HG03159 (cell line): ENCODE data around the gene B3GALT4.
"Not testable (repeated sequence)": the region's sequence is repeated elsewhere in the genome, so short reads cannot be mapped to it uniquely, and the experiment has no call there.

Experiments
- ATAC-seq: cut with Tn5 transposase; IDR thresholded peaks from one replicate; pipeline ENCODE4 v1.9.1; 2021; ENCODE audit warnings: mild to moderate bottlenecking, moderate library complexity; ENCODE audit not compliant: unreplicated experiment

Gene B3GALT4, protein sequence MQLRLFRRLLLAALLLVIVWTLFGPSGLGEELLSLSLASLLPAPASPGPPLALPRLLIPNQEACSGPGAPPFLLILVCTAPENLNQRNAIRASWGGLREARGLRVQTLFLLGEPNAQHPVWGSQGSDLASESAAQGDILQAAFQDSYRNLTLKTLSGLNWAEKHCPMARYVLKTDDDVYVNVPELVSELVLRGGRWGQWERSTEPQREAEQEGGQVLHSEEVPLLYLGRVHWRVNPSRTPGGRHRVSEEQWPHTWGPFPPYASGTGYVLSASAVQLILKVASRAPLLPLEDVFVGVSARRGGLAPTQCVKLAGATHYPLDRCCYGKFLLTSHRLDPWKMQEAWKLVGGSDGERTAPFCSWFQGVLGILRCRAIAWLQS

DNA sequence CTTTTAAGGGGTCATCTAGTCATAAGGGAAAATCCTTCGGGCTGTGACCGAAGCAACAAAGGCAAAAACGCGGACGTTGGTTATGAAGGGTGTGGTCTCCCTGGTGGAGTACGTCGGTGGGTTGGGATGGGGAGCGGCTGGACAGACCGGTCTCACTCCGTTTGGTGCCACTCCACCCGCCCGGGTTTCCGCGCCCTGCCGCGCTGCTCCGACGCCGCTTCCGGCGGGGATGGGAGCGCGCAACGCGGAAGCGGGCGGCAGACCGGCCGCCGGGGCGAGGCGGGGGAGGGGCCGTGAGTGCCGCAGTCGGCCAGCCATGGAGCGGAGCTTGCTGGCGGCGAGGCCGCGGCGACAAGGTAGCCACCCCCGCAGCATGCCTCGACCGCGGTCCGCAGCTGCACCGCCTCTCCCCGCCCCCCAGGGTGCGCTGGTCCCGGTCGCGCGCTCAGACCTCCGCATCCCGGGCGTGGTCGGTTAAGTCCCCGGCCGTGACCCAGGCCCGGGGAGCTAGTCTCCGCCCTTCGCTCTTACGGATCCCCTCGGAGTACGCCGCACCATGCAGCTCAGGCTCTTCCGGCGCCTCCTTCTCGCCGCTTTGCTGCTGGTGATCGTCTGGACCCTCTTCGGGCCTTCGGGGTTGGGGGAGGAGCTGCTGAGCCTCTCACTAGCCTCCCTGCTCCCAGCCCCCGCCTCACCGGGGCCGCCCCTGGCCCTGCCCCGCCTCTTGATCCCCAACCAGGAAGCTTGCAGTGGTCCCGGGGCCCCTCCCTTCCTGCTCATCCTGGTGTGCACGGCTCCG, at the start of gene B3GALT4:
TSS of gene B3GALT4 (plus strand) at position 260 of the 799 bp plus-strand sequence. CDS start at position 557, 297 bp downstream.
- ATAC-seq = peak; percentile 51

DNA sequence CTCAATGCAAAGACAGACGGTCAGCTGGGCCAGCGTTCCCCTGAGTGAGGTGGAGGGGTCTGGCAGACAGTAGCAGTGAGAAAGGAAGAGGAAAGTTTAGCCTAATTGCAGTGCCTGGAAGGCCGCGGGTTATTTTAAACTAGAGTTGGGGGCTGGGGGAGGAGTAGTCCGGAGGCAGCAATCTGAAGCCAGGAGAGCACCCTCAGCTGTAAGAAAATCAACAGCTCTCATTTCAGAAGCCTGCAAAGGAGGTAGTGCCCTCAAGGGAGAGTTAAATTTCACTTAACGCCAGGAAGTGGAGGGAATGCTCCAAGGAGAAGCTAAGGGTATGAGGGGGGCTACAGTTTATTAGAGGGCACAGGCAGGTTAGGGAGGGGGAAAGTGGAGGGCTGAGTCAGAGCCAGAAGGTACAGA, 41.7 kb upstream of the B3GALT4 start:
- no peak for ATAC-seq

DNA sequence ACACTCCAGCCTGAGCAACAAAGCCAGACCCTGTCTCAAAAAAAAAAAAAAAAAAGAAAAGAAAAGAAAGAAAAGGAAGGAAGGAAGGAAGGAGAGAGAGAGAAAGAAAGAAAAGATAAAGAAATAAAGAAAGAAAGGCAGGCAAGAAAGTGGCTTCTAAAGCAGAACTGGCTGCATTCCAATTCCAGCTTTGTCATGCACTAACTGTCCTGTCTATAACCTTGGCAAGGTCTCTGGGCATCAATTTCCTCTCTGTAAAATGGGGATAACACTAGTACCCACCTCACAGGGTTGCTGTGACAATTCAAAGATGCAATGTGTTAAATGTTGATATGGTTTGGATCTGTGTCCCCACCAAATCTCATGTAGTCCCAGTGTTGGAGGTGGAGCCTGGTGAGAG, 40.6 kb upstream of the B3GALT4 start:
- no peak for ATAC-seq

DNA sequence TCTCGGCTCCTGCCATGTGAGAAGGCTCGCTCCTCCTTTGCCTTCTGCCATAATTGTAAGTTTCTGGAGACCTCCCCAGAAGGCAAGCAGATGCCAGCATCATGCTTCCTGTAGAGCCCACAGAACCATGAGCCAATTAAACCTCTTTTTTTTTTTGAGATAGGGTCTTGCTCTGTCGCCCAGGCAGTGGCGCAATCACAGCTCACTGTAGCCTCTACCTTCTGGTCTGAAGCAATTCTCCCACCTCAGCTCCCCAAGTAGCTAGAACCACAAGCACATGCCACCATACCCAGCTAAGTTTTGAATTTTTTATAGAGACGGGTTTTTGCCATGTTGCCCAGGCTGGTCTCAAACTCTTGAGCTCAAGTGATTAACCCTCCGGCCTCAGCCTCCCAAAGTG, 40.1 kb upstream of the B3GALT4 start:
- ATAC-seq = no peak

DNA sequence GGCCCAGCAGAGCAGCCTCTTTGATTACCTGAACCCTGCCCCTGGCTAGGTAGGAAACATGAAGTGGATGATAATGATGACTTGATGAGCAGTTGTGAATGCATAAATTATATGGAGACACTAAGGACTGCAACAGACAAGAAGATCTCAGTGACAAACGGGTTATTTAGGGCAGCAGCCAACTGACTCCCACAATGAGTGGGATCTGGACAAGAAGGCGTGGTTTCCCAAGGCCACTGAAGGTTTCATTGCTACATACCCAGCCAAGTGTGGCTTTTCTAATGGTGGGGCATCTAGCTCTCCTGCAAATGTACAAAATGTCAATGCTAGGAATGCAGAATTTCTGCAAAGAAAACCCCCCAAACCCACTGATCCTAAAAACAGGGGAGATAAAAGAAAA, 39.2 kb upstream of the B3GALT4 start:
- no peak for ATAC-seq

DNA sequence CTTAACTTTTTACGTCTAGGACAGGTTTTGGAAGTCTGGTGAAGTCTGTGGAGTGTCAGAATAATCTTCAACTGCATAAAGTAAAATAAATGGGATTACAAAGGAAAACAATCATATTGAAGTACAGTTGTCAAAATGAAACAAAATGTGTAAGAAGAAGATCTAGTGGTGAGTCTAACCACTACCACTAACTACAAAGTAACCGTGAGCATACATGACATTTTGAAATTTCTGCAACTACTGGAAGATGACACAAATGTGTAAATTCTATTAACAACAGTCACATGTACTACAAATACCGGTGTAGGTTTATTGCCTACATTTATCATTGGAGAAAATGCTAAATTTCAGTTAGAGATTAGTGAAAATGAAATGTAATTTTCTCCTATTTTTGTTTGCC, 35.0 kb upstream of the B3GALT4 start:
- no peak for ATAC-seq

DNA sequence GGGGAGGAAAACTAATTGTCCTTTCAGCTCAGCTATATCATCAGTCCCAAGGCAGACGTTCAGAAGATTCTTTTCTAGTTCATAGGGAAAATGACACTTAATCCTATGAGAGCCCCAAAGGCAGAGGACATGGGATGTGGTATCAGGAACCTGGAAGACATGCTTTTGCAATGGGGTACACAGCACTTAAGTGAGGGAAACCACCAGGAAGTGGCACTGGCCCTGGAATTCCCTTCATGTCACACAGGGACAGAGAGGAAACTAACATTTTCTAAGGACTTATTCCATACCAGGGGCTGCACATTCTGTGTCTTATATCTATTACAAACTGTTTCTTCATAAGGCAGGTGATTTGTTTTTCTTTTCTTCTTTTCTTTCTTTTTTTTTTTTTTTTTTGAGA, 33.4 kb upstream of the B3GALT4 start:
- ATAC-seq = no peak

DNA sequence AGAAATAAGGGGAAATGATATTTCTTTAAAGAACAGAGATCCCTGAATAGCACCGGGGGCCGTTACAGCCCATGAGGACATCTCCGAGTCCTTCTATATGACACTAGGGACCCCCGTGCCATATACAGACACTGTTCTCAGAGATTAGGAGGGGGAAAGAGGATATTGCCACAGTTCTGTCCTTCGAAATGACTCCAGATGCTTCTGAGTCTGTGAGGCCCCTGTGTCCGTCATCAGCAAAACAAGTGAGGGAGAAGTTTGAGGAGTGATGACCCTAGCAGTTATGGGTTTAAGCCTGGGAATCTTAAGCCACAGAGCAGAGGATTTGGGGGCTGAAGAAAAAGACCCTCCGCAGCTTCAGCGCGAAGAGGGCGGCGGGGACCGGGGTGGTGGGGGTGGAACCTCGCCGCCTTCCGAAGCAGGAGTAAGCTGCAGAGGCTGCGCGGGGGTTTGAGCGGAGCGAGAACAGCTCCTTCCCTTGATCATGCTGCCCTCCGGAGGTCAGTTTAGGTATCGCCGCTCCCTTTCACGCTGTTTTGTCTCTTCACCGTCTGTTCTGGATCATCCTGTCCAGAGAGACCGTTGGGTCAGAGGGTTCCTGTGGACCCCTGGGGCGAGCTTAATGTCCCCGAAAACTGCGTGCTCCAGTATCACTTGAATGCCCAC, 28.8 kb upstream of the B3GALT4 start:
- peak; percentile 34 for ATAC-seq

DNA sequence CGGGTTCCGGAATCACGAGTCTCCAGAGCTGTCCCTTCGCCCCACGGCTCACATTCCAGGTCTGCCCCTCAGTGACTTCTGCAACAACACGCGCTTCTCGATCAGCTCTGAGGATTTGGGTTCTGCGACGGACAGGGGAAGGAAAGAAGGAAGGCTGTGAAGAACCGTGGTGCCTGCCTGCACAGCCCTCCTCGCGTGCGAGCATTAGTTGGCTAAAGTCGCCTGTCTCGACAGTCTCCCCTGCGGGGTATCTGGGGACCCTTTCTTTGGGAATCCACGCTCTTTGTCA, 28.3 kb upstream of the B3GALT4 start:
- ATAC-seq = peak; percentile 13

DNA sequence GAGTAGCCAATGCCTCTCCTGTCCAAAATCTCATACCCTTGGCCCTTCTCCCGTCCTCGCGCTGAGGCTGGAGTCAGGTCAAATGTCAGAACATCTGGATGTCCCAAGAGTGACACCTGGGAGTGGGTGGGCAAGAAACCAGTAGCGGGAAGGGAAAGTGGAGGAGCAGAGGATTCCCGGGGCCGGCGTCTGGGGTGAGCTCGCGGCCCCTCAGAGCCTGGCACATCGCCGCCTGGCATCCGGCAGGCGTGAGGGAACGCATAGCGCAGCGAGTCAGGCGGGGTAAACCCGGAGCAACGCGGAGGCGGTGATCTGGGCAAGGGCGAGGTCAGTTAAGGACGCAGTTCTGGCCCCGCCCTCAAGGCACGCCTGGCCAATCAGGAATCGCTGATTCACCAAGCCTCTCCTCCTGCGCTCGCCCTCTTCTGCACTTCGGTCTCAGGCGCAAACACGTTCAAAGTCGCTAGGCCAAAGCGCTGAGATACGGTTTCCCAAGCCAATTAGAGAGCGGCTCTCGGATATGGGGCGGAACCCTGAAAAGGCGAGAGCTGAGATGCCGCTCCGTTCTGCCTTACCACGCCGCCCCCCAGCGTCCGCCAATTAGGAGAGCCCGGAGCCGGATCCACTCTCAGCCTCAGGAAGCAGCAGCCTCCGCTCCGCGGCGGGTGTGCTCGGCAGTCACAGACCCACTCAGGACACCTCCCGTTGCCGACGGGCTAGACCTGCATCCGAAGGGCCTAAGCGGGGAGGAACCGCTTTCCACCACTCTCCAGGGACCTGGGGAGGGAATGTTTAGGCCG, 27.8 kb upstream of the B3GALT4 start:
- ATAC-seq = peak; percentile 83

DNA sequence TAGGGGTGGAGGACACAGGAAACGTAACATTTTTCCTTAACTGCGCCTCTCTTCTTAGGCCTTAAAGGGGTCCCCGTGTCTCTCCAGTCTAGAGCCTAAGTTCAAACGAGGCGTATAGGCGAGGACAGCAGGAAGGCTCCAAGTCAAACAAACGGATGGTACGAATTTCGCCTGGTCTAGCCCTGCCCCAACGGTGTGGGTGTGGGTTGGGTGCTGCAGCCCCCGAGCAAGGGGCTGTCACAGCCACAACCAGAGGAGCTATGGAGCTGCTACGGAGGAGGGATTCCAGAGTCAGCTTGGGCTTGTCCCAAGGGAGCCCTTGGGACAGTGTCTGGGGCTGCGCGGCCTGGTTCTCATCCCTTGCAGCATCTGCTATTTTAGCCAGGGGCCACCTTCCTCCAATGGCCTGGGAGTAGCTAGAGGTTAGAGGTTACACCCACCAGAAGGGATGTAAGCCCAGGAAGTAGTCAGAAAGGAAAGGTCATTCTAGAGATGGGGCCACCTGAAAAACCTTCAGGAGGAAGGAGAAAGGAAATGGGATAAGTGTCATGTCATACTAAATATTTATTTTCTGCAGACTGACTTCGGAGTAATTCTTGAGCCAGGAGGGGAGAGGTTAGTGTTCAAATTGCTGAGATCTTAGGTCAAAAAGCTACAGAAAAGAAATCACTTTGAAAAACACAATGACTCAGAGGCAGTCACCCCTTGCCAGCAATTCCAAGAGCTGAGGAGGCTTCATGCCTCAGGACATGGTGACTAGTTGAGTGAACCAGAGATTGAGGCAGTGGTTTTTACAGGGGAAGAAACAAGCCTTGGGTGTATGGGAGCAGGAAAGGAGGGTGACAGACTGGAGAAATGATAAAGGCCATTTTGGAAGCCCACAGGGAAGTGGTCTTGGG, 26.9 kb upstream of the B3GALT4 start:
- no peak for ATAC-seq

DNA sequence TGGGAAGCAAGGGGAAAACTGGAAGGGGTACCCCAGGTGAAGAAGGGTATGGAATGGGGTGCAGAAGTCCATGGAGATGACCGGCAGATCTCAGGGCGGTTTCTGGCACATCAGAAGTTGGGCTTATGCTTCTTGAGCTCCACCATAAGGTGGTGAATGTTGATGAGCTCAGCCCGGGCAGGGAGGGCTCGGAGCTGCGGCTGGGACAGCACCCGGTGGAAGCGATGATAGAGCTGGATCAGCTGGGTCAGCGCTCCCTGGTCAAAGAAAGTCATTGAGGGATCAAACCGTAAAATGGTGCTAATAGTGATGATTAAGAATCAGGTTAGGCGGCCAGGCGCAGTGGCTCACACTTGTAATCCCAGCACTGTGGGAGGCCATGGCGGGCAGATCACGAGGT, 26.2 kb upstream of the B3GALT4 start:
- no peak for ATAC-seq

DNA sequence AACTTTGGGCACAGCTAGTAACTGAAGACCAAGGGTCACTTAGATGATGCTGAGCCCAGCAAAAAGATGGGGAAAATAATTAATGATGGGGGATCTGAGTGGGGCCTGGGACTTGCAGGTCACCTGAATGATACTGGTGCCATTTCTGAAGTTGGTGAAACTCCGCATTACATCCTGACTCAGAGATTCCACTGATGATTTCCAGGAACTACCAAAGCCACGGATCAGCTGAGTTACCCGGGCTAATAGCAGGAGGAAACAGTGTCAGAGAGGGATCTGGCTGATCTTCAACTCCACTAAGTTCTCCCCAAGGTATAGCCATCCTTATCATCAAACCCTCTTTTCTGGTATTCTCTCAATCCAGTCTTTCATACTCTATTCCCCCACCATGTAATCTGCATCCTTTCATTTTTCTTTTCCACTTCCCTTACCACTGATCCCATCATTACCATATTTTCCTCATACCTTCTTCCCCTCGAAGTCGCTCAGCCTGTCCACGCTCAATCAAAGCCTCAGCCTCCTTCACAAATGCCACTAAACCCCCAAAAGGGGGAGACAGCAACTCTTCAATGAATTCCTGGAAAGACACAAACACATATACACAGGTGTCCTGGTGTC, 25.4 kb upstream of the B3GALT4 start:
- no peak for ATAC-seq

DNA sequence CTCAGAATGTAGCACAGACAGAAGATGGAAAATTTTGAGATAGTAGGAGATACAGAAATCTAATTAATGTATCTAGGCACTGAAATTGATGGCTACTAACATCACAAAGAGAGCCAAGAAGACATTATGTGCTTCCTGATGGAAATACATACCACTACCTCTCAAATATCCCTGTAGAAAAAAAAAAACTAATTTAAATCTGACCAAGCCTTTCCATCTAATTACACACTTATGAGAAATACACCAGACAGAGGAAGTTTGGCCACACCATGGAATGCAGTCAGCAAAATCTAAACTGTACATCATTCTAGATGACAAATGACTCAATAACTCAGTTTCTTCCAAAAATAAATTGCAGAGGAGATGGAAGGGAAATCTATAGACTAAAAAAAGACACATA, 24.2 kb upstream of the B3GALT4 start:
- no peak for ATAC-seq

DNA sequence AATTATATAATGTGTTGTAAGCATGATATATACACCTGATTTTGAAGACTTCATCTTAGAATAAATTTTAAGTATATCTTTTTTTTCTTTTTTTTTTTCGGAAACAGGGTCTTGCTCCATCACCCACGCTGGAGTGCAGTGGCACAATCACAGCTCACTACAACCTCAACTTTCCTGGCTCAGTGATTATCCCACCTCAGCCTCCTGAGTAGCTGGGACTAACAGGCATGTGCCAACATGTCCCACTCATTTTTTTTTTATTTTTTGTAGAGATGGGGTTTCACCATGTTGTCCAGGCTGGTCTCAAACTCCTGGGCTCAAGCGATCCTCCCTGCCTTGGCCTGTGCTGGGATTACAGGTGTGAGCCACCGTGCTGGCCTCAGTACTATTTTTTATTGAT, 22.3 kb upstream of the B3GALT4 start:
- no peak for ATAC-seq

DNA sequence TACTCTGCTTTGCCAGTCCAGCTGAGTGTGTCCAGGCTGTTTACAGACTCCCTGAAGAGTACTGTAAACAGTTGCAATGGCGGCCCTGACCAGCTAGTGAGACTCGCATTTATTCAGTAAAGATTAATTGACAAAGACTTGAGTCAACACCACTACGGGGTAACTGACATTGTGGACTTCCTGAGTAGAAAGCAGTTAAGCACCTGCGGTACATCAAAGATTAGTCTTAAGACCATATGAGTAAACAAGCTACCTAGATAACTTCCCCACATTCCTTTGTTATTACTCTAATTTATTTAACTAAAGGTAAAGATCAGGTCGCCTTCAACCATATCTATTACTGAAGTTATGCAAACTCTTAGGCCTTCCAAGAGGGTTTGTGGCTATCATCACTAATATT, 17.9 kb upstream of the B3GALT4 start:
- no peak for ATAC-seq

DNA sequence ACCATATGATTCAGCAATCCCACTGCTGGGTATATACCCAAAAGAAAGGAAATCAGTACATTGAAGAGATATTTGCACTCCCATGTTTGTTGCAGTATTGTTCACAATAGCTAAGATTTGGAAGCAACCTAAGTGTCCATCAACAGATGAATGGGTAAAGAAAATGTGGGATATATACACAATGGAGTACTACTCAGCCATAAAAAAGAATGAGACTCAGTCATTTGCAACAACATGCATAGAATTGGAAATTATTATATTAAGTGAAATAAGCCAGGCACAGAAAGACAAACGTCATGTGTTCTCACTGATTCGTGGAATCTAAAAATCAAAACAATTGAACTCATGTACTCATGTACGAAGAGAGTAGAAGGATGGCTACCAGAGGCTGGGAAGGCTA, 14.4 kb upstream of the B3GALT4 start:
- not testable (repeated sequence) for ATAC-seq

DNA sequence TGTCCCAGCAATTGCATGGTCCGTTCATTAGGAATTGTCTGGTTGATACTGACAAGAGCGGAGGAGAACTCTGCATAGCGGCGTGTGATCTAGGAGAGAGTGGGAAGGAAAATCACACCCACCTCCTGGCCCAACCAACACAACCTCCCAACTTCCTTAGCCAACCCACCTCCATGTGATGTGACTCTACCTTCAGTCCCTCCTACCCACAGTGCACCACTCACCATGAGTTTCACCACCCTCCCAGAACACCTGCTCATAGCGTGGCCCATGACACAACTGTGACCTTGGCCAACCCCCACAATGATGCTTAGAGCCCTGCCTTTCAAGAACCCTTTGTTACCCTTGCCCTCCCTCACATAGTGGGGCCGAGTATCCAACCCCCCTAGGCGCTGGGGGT, 12.9 kb upstream of the B3GALT4 start:
- no peak for ATAC-seq

DNA sequence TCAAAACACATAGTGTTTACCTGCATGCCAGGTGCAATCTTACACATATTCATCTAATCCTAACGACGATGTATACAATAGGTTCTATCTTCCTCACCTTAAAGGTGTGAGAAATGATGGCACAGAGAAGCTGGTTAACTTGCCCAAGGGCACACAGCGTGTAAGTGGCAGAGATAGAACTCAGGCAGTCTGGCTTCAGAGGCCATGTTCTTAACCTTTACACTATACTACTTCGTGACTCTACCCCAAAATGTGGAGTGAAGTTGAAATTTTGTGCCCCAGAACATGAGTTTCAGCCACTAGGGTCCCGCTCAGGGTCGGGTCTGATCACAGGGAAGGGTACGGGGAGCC, 5.8 kb upstream of the B3GALT4 start:
- no peak for ATAC-seq
